Measurements from ENCODE around the gene BICDL2.
A peak's percentile ranks its signal among the peaks of the same experiment; 100 is the strongest.

The BICDL2 gene

DNA sequence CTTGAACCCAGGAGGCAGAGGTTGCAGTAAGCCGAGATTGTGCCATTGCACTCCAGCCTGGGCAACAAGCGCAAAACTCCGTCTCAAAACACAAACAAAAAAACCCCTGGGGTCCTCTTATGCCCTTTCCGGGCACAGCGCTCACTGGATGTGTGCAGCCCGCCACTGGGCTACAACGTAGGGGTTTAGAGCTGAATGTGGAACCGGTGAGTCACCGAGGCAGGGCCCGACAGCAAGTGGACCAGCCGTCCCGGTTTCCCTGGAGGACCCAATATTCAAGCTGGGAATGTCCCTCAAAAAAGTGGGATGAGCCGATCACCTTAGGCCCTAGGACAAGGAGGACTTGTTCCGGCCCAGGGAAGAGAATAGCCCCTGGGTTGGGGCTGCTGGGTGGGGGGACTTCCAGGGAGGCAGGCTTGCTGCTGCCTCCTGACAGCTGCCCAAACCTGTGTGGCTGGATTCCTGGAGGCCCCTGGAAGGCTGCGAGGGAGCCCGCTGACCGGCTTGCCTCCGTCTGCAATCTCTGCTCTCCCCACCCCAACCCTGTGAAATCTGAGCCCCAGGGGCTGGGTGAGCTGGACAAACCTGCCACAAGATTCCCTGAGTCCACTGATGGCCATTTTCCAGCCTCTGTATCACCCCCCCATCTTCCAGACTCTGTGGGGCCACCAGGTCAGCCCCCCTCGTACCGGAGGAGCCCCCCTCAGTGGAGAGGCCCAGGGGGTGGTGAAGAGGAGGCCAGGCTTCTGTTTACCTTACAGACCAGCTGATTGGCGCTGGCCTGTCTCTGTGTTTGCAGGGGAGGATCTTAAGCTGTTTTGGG lies 27.0 kb downstream of the BICDL2 start:
- DNase-seq (ENCODE audit: low spot score) = no peak

DNA sequence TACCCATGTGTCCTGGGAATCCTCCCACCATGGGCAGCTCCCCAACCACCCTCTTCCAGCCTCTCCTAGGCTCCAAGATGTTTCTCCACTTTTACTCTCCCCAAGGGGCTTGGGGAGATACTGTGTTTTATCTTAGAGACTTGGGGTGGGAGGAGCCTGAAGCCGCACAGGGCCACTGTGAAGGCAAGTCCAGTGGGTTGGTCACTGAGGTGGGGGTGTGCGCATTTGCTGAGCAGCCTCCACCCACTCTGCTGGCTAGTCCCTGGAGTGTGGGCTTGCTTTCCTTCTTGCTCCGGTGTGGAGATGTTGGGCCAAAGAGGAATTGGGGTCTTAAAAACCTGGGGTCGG lies 28.1 kb downstream of the BICDL2 start:
- no peak for DNase-seq (ENCODE audit: low spot score)

DNA sequence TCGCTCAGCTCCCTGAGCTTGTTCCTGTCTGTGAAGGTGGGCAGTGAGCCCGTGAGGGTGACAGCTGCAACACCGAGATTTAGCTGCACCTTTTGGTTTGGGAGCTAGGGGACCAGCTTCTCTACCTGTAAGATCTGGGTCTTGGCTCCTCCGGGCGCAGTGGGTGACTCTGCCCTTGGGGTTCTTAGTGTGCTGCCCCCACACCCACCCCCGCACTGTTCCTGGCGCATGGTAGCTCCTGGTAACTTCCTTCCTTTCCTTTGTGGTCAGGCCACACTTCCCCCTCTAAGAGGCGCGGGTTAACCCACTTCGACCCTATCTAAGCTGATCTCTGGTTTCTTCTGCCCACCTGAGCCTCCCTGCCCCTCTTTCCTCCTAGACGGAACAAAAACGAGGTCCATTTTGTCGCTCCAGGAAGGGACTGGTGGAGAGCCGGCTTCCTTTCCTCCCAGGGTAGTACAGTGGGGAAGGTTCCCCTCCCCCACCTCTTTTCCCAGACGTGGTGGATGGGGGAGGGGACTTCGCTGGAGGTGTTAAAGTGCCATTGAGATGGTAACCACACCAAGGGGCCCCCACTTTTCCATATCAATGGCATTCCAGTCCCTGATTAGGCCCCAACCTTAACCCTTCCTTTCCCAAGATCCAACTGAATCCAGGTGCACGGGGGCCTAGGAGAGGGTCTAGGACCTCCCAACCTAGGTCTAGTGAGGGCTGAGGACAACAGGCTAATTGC lies 28.6 kb downstream of the BICDL2 start:
- DNase-seq (ENCODE audit: low spot score) = no peak

DNA sequence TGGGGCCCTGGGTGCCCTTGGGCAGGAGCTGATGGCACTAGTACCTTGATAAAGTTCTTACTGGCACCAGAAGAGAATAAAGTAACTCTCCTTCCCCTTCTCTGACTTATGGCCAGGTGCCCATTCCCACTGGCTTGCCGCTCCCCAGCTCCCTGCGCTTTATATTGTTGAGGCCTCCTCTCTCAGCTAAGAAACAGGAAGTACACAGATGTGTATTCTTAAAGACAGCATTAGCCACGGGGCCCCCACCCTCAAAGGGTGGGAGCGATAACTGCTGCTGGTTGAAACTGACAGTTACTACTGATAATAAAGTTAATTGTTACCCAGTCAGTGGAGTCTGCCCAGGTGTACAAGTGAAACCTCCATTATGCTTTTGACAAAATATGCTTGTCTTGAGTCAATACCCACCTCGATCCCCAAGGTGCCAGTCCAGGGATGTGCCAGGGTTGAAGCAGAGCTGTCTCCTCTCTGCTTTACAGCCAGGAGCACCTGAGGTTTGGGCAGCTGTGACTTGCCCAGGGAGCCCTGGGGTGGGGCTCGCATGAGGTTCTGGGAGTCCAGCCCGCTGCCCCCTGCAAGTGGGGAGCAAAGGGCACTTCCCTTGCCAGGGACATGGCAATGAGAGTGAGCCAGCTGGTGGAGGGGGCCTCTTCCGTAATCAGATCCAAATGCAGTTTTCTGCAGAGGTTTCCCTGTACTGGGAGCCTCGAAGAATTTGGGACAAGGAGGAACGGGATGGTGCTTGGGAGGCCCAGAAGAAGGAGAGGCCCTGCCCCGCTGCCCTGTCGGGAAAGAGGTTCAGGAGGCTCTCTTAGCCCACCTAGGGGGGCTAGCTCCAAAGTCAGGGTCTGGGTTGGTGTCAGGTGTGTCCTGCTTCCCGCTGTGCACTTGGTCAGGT lies 29.4 kb downstream of the BICDL2 start:
- no peak for DNase-seq (ENCODE audit: low spot score)

DNA sequence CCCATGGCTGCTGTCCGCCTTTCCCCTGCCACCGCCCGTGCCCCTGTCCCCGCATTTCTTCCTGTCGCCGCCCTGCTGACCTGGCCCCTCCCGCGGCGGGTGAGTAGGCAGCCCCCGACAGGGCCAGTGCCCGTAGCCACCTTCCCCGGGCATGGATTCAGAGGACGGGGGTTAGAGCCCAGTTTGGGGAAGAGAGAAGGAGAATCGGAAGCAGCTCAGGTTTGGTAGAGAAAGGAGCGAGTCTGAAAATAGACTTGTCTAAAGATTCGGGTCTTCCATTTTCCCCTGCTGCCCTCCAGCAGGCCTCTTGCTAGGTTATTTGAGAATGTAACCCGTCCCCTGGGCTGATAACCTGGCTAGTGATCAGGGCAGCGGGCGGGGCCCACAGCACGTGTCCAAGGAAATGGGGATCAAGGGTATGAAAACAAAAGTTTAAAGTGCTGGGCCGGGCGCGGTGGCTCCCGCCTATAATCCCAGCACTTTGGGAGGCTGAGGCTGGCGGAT lies 31.9 kb downstream of the BICDL2 start:
- DNase-seq (ENCODE audit: low spot score) = no peak

DNA sequence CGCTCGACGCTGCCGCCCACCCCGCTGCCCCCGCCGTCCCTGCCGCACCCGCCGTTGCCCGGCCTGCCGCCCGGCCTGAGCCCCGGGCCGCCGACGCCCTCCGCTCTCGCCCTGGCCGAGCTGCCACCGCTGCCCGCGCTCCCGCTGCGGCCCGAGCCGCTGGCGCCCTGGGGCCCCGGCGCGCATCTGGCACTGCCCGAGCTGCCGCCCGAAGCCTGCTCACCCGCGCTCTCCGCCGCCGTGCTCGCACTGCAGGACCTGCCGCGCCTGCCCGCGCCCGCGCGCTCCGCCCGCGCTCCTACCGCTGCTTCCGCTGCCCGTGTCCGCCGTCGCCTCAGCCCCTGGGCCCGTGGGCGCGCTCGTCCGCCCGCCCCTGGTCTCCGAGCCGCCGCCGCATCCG lies 32.4 kb downstream of the BICDL2 start:
- DNase-seq (ENCODE audit: low spot score) = peak; percentile 46

DNA sequence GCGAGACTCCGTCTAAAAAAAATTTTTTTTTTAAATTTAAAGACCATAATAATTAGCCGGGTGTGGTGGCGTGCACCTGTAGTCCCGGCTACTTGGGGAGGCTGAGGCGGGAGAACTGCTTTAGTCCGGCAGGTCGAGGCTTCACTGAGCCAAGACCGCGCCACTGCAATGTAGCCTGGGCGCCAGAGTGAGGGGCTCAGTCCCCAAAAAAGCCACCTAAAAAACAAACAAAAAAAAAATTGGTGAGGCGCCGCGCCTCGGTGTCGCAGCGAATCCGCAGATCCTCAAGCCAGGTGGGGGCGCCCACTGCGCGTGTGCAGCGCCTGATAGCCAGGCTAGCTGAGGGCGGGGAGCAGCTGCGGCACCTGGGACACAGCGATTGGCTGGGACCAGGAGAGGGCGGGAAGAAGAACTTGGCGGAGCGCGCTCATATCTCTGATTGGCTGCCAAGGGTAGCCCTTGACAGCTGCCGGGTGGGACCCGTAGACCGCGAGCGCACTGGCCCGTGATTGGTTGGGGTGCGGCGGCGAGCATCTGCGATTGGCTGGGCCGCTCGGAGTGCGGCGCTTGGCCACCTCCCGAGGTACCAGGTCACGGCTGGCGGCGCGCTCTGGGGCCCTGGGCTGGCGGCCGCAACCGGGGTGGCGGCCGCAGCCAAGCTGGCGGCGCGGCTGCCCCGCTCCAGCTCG lies 33.0 kb downstream of the BICDL2 start:
- peak; percentile 99 for DNase-seq (ENCODE audit: low spot score)

DNA sequence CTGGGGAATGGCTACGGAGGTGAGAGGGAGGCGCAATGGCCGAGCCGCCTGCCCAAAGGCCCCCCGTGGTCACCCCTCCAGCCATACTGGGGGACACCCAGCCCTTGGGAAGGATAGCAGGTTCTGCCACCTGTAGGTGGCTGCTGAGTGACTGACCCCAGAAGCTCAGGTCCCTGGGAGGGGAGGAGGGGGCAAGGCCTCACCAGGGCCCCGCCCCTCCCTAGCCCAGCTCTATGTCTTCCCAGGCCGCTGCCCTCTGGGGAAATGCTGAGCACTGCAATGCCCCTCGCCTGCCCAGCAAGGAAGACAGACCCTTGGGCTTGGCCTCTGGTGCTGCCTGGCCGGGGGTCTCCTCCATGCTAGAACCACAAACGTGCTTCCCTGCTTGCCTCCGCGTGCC lies 35.4 kb downstream of the BICDL2 start:
- DNase-seq (ENCODE audit: low spot score) = no peak

DNA sequence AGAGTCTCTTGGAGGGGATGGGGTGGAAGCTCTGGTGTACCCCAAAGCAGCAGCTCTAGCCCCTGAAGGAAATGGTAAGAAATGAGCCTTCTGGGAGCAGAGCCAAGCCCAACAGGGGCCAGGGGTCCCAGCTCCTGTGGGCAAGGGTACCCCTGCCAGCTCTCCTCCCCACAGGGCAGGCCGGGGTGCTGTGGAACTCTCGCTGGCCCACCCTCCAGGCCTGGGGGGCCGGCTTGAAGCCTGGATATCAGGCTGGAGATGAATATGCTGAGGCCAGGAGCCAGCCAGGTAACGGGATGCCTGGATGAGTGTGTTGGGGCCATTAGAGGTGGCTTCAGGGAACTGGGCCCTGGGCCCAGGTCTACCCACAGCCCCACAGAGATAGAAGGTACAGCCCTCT lies 36.2 kb downstream of the BICDL2 start:
- no peak for DNase-seq (ENCODE audit: low spot score)

DNA sequence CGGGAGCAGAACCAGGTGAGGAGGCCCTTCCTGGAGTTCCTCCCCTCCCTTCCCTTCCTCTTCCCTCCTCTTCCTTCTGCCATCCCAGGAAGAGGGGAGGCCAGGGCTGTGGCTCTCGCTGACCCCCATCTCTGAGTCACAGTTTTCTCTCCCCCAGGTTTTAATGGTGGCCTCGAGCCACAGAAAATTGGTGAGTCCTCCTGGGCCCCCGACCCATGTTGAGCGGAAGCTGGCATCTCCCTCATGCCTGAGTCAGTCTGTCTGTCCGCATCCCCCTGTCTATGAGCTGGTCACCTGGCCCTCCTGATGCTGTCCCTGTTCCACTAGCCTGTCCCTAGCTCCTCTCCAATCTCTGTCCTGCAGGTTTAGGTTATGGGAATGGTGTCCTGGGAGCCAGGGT lies 36.8 kb downstream of the BICDL2 start:
- no peak for DNase-seq (ENCODE audit: low spot score)

DNA sequence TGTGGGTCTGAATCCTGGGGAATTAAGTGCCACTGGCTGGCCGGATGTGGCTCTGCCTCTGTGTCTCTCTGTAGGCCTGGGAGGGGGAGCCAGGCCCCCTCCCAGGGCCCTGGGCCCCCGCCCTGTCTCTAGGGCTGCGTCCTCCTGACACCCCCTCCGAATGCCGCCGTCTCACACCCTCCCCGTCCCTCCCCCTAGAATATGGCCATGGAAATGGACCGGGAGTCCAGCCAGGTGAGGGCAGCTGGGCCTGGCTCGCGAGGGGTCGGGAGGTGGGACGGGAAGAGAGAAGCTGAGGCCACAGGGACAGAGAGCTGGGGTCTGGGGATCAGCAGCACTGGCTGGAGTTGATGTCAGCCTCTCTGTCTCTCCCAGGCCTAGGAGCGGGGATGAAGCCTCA lies 40.4 kb downstream of the BICDL2 start:
- DNase-seq (ENCODE audit: low spot score) = no peak

DNA sequence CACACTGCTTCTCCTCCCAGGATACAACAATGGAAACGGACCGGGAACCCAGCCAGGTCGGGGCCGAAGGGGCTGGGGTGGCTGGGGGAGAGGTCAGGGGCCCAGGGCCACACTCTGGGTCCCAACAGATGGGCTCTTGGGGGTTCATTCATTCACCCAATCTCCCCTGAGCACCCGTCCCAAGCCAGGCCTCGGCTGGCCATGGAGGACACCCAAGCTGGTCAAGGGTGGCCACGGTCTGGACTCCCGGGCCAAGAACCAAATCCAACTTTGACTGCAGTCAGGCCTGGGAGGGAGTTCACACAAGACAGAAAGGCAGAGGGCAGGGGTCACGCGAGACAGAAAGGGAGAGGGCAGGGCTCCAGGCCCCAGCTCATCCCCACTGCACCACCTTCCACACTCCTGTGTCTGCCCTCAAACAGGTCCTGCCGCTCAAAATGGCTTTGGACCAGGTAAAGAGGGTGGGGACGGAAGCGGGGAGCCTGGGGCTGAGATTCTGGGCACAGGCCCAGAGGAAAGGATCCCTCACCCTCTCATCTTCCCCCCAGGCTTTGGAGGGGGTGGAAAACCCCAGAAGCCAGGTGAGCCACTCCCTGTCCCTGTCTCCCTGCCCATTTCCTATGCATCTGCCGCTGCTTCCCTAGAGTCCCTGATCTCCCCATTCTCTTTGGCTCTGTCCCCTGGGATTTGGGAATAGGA lies 44.2 kb downstream of the BICDL2 start:
- DNase-seq (ENCODE audit: low spot score) = no peak

DNA sequence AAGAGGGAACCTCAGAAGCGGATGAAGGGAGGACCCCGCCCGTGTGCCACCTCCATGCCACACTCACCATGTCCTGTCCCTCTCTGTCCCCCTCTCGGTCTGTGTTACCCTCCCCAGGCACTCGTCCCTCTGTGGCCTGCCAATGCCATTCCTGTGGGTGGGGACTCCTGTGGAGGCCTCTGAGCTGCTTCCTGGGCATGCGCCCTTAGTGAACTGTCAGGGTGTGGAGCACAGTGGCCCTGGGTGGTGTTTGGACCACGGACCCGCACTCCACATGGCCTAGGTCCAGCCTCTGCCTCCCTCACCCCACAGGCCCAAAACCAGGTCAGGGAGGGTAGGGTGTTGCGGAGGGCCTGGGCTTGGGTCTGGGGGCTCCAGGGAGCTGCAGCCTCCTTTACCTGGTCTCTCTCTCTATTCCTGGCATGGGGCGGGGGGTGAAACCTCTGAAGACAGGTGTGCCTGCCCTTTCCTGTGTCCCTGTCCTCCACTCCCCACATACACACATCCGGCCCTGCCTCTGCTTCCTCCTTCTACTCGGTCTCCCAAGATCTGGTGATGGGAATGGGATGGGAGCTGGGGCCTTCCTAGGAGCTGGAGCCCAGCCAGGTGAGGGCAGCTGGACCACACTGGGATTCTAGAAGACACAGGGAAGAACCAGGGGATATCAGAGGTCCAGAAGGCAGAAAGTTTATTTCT lies 45.0 kb downstream of the BICDL2 start:
- DNase-seq (ENCODE audit: low spot score) = no peak

DNA sequence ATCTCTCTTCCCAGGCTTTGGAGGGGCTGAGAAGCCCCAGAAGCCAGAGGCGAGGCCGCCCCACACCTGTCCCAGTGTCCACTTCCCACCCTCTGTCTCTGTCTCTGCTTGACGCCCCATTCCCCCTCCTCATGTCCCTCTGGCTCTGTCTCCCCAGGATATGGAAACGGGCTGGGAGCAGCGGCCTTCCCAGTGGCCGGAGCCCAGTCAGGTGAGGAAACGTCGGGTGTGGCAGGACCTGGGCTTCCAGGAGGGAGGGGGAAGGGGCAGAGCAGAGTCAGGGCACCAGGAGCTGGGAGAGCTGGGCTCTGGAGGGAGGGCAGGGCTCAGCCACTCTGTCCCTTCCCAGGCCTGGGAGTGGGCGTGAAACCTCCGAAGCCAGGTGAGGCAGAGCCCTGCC lies 45.9 kb downstream of the BICDL2 start:
- DNase-seq (ENCODE audit: low spot score) = no peak

DNA sequence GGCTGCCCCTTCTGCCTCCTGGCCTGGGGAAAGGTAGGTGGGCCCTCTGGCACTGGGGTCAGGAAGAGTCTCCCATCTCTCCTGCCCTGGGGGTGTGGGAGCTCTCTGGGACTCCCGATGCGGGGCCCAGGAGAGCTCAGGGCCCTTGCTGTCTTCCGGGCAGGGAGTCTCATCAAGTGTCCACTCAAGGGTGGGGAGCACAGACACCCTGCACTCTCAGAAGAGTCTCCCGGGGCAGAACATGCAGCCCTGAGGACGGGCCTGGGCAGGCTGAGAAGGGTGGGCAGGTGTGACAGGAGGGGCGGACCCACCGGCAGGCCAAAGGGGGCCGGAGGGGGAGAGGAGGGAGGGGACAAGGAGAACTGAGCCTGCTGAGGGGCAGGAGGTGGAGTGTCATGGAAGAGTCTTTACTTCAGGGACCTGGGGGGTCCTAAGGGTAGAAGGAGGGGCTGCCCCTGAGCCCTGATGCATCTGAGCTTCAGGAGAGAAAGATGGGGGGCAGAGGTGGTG lies 48.1 kb downstream of the BICDL2 start:
- no peak for DNase-seq (ENCODE audit: low spot score)

DNA sequence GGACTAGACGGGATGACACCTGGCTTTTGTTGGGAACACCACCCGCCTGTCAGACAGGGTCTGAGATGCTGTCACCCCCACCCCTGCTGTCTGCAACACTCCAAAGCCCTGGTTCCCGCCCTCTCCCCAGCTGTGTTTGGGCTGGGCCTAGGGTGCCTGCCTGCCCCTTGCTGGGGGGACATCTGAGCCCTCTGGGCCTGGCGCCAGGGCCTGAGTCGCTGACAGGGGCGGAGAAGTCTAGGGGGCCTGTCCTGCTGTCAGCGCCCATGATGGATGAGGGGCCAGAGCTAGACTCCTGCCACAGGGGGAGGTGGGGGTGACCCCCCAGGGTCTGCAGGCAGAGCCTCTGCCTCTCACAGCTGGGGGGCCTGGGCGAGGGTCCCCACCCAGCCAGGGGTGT lies 48.9 kb downstream of the BICDL2 start:
- no peak for DNase-seq (ENCODE audit: low spot score)

DNA sequence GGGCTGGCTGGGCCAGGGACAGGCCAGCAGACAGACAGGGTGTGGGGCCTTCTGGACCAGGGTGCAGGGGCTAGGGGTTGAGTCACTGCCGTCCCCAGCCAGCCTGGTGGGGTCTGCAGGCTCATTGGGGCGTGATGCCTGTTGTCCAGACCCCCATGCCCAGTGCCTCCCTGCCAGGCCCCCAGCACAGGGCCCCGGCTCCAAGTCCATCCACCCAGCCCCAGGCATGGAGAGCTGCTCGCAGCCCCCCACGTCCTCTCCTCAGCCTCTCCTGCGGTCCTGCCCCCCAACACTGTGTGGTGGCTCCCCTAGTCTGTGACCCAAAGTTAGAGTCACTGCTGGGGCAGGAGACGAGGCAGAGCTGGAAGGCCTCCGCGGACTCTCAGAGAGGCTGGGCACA lies 49.5 kb downstream of the BICDL2 start:
- DNase-seq (ENCODE audit: low spot score) = no peak

DNA sequence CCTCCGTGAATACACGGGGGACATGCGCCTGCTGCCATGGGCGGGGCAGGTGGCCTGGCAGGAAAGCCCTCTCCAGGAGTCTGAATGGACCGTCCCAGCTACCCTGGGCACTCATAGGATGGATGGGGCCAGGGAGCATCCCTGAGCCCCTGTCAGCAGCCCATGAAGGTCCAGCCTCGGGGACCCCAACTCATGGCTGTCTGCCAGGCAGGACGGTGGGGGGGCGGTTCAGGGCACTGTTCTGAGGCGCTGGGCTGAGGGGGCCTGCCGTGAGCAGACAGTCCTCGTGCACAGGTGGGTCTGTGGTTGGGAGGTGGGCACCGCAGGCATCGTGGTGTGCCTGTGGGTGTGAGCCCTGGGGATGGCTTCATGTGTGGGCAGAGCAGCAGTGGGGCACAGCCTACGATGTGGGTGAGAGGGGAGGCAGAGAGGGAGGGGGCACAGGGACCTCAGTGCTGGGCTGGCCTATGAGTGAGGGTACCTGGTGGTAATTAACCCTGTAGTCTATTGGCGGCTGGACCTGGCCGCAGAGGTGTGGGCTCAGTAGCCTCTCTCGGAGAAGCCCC lies 50.0 kb downstream of the BICDL2 start:
- no peak for DNase-seq (ENCODE audit: low spot score)

DNA sequence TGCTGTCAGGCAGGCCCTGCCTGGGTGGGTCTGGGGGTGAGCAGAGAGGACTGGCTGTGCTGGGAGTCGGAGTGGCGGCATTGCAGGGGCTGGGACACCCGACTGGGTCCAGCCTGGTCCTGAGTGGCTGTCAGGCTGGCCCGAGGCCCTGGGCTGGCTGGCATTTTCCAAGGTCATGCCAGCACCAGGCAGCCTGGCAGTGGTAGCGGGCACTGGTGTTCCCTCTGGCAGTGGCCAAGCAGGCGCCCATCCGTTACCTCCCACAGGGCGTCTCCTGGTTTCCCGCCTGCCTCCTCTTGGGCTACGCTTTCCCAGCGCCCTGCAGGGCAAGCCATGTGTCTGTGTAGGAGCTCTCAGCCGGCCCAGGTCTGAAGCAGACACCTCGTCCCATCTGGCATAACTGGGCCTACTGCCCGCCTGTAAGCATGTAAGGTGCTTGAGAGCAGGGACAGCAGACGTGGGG lies 50.8 kb downstream of the BICDL2 start:
- no peak for DNase-seq (ENCODE audit: low spot score)

DNA sequence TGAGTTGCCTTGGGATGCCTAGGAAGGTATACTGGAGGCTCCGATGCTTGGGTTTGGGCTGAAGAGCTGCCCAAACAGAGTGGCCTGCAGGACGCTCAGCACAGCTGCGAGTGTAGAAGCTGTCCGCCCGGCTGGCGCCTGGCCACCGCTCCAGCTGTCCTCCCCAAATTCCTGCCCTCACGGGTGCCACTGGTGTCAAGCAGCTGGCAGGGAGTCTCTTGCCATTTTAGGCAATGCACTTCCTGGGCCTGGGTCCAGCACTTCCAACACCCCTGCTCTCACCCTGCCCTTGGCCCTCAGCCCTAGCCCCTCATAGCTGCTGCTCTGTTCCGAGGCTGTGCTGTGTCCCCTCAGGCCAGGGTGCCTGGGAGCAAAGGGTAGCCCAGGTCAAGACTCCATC lies 51.3 kb downstream of the BICDL2 start:
- DNase-seq (ENCODE audit: low spot score) = no peak
